B cell (primary cell): ENCODE measurements around the gene PSME3IP1. TPM values are rescaled to one million over a fixed set of nuclear protein-coding genes. Genes with fewer than 3 reads are reported as not detected.

ENCODE experiments used
- ATAC-seq: fragments of 200-7000 bp; cut with Tn5 transposase; one replicate; pipeline ENCODE4 v1.10.0; 2021; ENCODE audit warnings: low read depth, mild to moderate bottlenecking, moderate number of reproducible peaks, moderate library complexity
- CTCF ChIA-PET: fragments of 350-600 bp; sonication (Branson Sonifier 250); formaldehyde crosslinking; loops from one replicate; lab custom pipeline; 2021; ENCODE audit warnings: antibody characterized with exemption, inconsistent platforms; lab: Charles Lee
- POLR2A ChIA-PET: fragments of 350-600 bp; sonication (Branson Sonifier 250); formaldehyde crosslinking; loops from one replicate; lab custom pipeline; 2021; ENCODE audit warnings: antibody characterized with exemption; lab: Charles Lee
- DNase-seq: peaks from one replicate; pipeline ENCODE4 v3.0.0; 2013
- H2AFZ ChIP-seq: 2 replicates; pipeline ENCODE4 v1.6.1; 2012; ENCODE audit warnings: mild to moderate bottlenecking, low read depth, low read length; ENCODE audit not compliant: insufficient read depth, poor library complexity, severe bottlenecking
- H3K27ac ChIP-seq, 2 donors: 1 replicate in 1 of 2; 2 replicates in 1 of 2; pipeline ENCODE4 v1.5.1; 2012 to 2013; ENCODE audit warnings: low read length in 2 of 2, mild to moderate bottlenecking in 2 of 2, moderate library complexity in 1 of 2
- H3K27me3 ChIP-seq, 4 experiments: fragments of 200-600 bp in 1 of 4; sonication (generic) in 1 of 4; replicated peaks in 1 of 4; 1 replicate in 2 of 4; 2 replicates in 2 of 4; pipeline versions ENCODE4 v1.6.1 to v1.7.0; 2013 to 2016; ENCODE audit warnings: low read length in 3 of 4, mild to moderate bottlenecking in 2 of 4, mixed read lengths in 1 of 4, moderate library complexity in 1 of 4; ENCODE audit not compliant: insufficient read depth in 4 of 4, control insufficient read depth in 3 of 4; ENCODE audit errors: control extremely low read depth in 1 of 4
- H3K36me3 ChIP-seq, 2 experiments: replicated peaks in 1 of 2; 1 replicate in 1 of 2; 2 replicates in 1 of 2; pipeline versions ENCODE4 v1.6.1 to v1.7.1; 2013; ENCODE audit warnings: low read length in 1 of 2; ENCODE audit not compliant: insufficient read depth in 2 of 2, control insufficient read depth in 1 of 2; ENCODE audit errors: control extremely low read depth in 1 of 2, extremely low read depth in 1 of 2
- H3K4me1 ChIP-seq, 2 donors: fragments of 200-600 bp in 1 of 2; sonication (generic) in 1 of 2; 1 replicate in 1 of 2; 2 replicates in 1 of 2; pipeline versions ENCODE4 v1.5.1 to v1.6.1; 2013 to 2017; ENCODE audit warnings: low read length in 2 of 2; ENCODE audit not compliant: control insufficient read depth in 2 of 2, insufficient read depth in 2 of 2
- H3K4me2 ChIP-seq: replicated peaks from 2 replicates; pipeline ENCODE3; 2012; ENCODE audit warnings: mild to moderate bottlenecking, low read depth, low read length; ENCODE audit not compliant: poor library complexity, severe bottlenecking
- H3K4me3 ChIP-seq, 5 experiments: fragments of 200-600 bp in 1 of 5; sonication (generic) in 1 of 5; 1 replicate in 3 of 5; 2 replicates in 2 of 5; pipeline versions ENCODE4 v1.5.1 to v1.7.0; 2011 to 2016; ENCODE audit warnings: low read length in 4 of 5, mild to moderate bottlenecking in 4 of 5, low read depth in 2 of 5, control low read depth in 1 of 5, moderate library complexity in 1 of 5; ENCODE audit not compliant: insufficient read depth in 1 of 5; ENCODE audit errors: control extremely low read depth in 1 of 5, extremely low read depth in 1 of 5
- H3K79me2 ChIP-seq: fragments of 200-600 bp; sonication (generic); one replicate; pipeline ENCODE4 v1.6.0; 2016; ENCODE audit warnings: low read length; ENCODE audit not compliant: control insufficient read depth, insufficient read depth
- H3K9ac ChIP-seq: fragments of 200-600 bp; sonication (generic); 2 replicates; pipeline ENCODE4 v1.6.1; 2017; ENCODE audit warnings: mild to moderate bottlenecking, low read length, moderate library complexity
- H3K9me3 ChIP-seq, 3 donors: one replicate each; pipeline versions ENCODE4 v1.6.1 to v1.7.1; 2013; ENCODE audit warnings: low read length in 2 of 3; ENCODE audit not compliant: control insufficient read depth in 2 of 3, insufficient read depth in 1 of 3; ENCODE audit errors: control extremely low read depth in 1 of 3
- H4K20me1 ChIP-seq: 2 replicates; pipeline ENCODE4 v1.6.0; 2012; ENCODE audit warnings: mild to moderate bottlenecking, low read length; ENCODE audit not compliant: insufficient read depth, control insufficient read depth, poor library complexity, severe bottlenecking
- H3K27ac Mint-ChIP-seq: one replicate; pipeline ENCODE4 v1.8.0; 2021; ENCODE audit warnings: mixed read lengths
- H3K27me3 Mint-ChIP-seq: one replicate; pipeline ENCODE4 v1.8.0; 2021; ENCODE audit warnings: mixed read lengths
- H3K4me1 Mint-ChIP-seq: one replicate; pipeline ENCODE4 v1.8.0; 2021; ENCODE audit warnings: mixed read lengths
- H3K4me3 Mint-ChIP-seq: one replicate; pipeline ENCODE4 v1.8.0; 2021; ENCODE audit warnings: mixed read lengths
- H3K9me3 Mint-ChIP-seq: one replicate; pipeline ENCODE4 v1.8.0; 2022; ENCODE audit warnings: mixed read lengths; ENCODE audit not compliant: insufficient read depth
- CTCF ChIP-seq: fragments of 200-600 bp; IDR thresholded peaks from one replicate; pipeline ENCODE4 v1.8.0; 2022; ENCODE audit warnings: antibody characterized with exemption, mild to moderate bottlenecking
- EZH2 ChIP-seq: IDR thresholded peaks from 2 replicates; pipeline ENCODE4 v1.6.1; 2012; ENCODE audit warnings: borderline replicate concordance, low read depth, mild to moderate bottlenecking, moderate library complexity, low read length; ENCODE audit not compliant: insufficient read depth, poor library complexity, severe bottlenecking
- WGBS: methylation state at CpG from one replicate; pipeline ENCODE4 v1.1.5; 2013; ENCODE audit warnings: missing lambda C conversion rate; ENCODE audit not compliant: insufficient coverage; 5-methylcytosine and 5-hydroxymethylcytosine counted together
- intact Hi-C: fragments of 100-400 bp; cut with micrococcal nuclease; formaldehyde crosslinking; loops from one replicate; pipeline ENCODE4 v1.10.0; 2022
- polyA plus RNA-seq: library from polyadenylated mRNA; depleted of rRNA; stranded (reverse); fragments of >200 nt; gene quantifications from 2 replicates; pipeline ENCODE4 v1.2.3, GENCODE V29; 2012
- total RNA-seq, 2 donors: library from RNA; stranded (reverse); fragments of 120-200 nt in 1 of 2; gene quantifications; 1 replicate in 1 of 2; 2 replicates in 1 of 2; pipeline versions ENCODE4 v1.2.3 to v1.2.4, GENCODE V29; 2013 to 2022

Gene PSME3IP1
- total and polyA plus RNA-seq, 2 donors (not counting 1 experiment from before 2014, with no cell fraction given) = 125 to 166 TPM

DNA sequence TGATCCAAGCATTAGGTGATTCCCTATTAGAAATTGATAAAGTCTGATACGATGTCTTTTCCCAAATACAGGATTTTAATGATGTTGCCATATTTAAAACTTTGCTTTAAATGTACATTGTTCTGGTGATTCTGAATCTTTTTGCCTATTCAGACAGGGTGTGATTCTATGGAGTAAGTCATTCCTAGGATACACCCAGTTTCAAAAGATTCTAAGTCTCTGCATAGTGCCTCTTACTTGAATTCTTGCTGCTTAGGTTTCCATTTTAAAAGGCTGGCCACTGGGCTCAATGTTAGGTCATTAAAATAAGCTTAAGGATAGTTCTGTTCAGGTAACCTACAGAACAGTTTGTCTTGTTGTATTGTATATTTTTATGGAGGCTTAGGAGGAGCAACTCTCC, 37.2 kb upstream of the PSME3IP1 start:
- no CpG with 5 or more reads among the region's 1 CpG for WGBS
- no peak overlapping the region for H3K27ac ChIP-seq
- Mint-ChIP-seq H3K27me3 (no peaks in the 10 kb centered on the region), H3K4me1 (no peaks in the 10 kb centered on the region), H3K4me3 (no peak overlapping the region), H3K27ac (no peak overlapping the region), H3K9me3 (peaks cover 9% of the 10 kb centered on the region)
- no peaks in the 10 kb centered on the region for H3K79me2 ChIP-seq
- TF ChIP-seq EZH2 (no peak), CTCF (no peak)
- POLR2A ChIA-PET = no interaction called here
- no peak overlapping the region for H2AFZ ChIP-seq
- H3K9me3 ChIP-seq = no peaks in the 10 kb centered on the region
- H3K4me1 ChIP-seq = no peaks in the 10 kb centered on the region
- H4K20me1 ChIP-seq = no peaks in the 10 kb centered on the region
- no peak for ATAC-seq
- H3K27me3 ChIP-seq = no peaks in the 10 kb centered on the region
- no peak for DNase-seq
- H3K9ac ChIP-seq = no peak overlapping the region
- CTCF ChIA-PET = no interaction called here
- intact Hi-C loops = no loop called here
- H3K4me3 ChIP-seq = no peak overlapping the region
- H3K36me3 ChIP-seq = peaks cover 8 to 84% of the 10 kb centered on the region in 2 experiments
- no peak overlapping the region for H3K4me2 ChIP-seq

GRCh38 chr16:57216968-57217367, 31.1 kb upstream of the PSME3IP1 start:
- no peak overlapping the region for H2AFZ ChIP-seq
- H3K79me2 ChIP-seq = no peaks in the 10 kb centered on the region
- ChIA-PET POLR2A (no interaction called here), CTCF (no interaction called here)
- H3K27ac ChIP-seq = no peak overlapping the region
- Mint-ChIP-seq H3K27me3 (no peaks in the 10 kb centered on the region), H3K9me3 (peaks cover 22% of the 10 kb centered on the region), H3K4me1 (no peaks in the 10 kb centered on the region), H3K4me3 (no peak overlapping the region), H3K27ac (no peak overlapping the region)
- H3K4me1 ChIP-seq = no peaks in the 10 kb centered on the region
- WGBS = no CpG with 5 or more reads among the region's 2 CpGs
- H3K9me3 ChIP-seq = peaks cover 9 to 19% (median 12%) of the 10 kb centered on the region in 3 donors
- no peak for ATAC-seq
- intact Hi-C loops = no loop called here
- no peak overlapping the region for H3K9ac ChIP-seq
- no peak overlapping the region for H3K4me2 ChIP-seq
- no peak for DNase-seq
- H3K4me3 ChIP-seq = no peak overlapping the region
- H3K27me3 ChIP-seq = no peaks in the 10 kb centered on the region
- TF ChIP-seq CTCF = no peak
- TF ChIP-seq EZH2 = no peak
- H4K20me1 ChIP-seq = no peaks in the 10 kb centered on the region
- peaks cover 37 to 85% of the 10 kb centered on the region in 2 experiments for H3K36me3 ChIP-seq
